Spleen (tissue), 7 donors: ENCODE measurements around the gene MAGI2.

Experiments used
- POLR2A ChIP-seq, 3 donors: fragments of 450-650 bp; IDR thresholded peaks; one replicate each; pipeline ENCODE4 v1.5.1; 2017; ENCODE audit warnings: antibody characterized with exemption in 3 of 3, mild to moderate bottlenecking in 1 of 3
- POLR2AphosphoS5 ChIP-seq, 3 donors: sonication (generic); formaldehyde crosslinking; IDR thresholded peaks; one replicate each; pipeline ENCODE4 v1.5.1; 2017; ENCODE audit warnings: antibody characterized with exemption in 3 of 3
- TF ChIP-seq, protein P1 (sequence below), 11 experiments: fragments of 200-600 bp in 7 of 11; fragments of 450-650 bp in 4 of 11; sonication (generic) in 4 of 11; IDR thresholded peaks in 8 of 11; conservative IDR thresholded peaks in 3 of 11; 1 replicate in 7 of 11; 2 replicates in 4 of 11; pipeline versions ENCODE4 v1.4.0 to v1.8.0; 2016 to 2021; ENCODE audit warnings: antibody characterized with exemption in 11 of 11, inconsistent platforms in 4 of 11, mild to moderate bottlenecking in 1 of 11
- donor health status: DM: no; HTN: no; CAD: no; lungs with moderate emphysema.
- donor health status: DM: no; HTN: no; CAD: no.
- donor health status: DM: no; HTN: no; CAD: no.

DNA sequence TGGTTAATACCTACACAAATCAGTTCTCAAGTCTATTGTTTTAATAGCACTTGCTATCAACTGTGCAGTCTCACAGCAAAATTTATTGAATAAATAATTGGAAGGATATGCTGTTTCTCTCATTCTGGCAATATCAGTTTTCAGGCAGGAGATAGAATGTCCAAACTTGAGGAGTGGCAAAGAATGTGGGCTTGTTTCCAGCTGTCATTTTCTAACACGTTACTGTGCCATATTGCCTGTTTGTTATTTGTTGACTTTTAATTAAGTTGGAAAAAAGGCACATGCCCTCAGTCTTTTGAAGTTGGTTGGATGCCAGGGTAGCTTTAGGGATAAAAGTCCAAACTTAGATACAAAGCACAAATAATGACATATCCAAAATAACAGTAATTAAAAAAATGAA is 52.2 kb downstream of the MAGI2 start:
- TF ChIP-seq, protein P1, sequence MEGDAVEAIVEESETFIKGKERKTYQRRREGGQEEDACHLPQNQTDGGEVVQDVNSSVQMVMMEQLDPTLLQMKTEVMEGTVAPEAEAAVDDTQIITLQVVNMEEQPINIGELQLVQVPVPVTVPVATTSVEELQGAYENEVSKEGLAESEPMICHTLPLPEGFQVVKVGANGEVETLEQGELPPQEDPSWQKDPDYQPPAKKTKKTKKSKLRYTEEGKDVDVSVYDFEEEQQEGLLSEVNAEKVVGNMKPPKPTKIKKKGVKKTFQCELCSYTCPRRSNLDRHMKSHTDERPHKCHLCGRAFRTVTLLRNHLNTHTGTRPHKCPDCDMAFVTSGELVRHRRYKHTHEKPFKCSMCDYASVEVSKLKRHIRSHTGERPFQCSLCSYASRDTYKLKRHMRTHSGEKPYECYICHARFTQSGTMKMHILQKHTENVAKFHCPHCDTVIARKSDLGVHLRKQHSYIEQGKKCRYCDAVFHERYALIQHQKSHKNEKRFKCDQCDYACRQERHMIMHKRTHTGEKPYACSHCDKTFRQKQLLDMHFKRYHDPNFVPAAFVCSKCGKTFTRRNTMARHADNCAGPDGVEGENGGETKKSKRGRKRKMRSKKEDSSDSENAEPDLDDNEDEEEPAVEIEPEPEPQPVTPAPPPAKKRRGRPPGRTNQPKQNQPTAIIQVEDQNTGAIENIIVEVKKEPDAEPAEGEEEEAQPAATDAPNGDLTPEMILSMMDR (IDR thresholded peaks at IDR 0.05 in 8 of 11, conservative IDR thresholded peaks at IDR 0.05 in 3 of 11): no peak
- TF ChIP-seq POLR2A (IDR thresholded peaks at IDR 0.05) (no peak), POLR2AphosphoS5 (IDR thresholded peaks at IDR 0.05) (no peak)
